Measurements from ENCODE around the gene CACNA1C.

GRCh38 chr12:2165927-2166326, 113.1 kb downstream of the CACNA1C start:
- TF ChIP-seq GATA2 (CRISPR knock-in tag; IDR thresholded peaks at IDR 0.05) (no peak), TEAD4 (IDR thresholded peaks at IDR 0.05; ENCODE audit: borderline replicate concordance, insufficient read depth) (no peak)
- TF ChIP-seq, protein P1, sequence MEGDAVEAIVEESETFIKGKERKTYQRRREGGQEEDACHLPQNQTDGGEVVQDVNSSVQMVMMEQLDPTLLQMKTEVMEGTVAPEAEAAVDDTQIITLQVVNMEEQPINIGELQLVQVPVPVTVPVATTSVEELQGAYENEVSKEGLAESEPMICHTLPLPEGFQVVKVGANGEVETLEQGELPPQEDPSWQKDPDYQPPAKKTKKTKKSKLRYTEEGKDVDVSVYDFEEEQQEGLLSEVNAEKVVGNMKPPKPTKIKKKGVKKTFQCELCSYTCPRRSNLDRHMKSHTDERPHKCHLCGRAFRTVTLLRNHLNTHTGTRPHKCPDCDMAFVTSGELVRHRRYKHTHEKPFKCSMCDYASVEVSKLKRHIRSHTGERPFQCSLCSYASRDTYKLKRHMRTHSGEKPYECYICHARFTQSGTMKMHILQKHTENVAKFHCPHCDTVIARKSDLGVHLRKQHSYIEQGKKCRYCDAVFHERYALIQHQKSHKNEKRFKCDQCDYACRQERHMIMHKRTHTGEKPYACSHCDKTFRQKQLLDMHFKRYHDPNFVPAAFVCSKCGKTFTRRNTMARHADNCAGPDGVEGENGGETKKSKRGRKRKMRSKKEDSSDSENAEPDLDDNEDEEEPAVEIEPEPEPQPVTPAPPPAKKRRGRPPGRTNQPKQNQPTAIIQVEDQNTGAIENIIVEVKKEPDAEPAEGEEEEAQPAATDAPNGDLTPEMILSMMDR (IDR thresholded peaks at IDR 0.05) = no peak
